ENCODE data around the gene ZBTB8A. TPM values are rescaled to one million over a fixed set of nuclear protein-coding genes. Genes with fewer than 3 reads are reported as not detected.

The ZBTB8A gene
- total and polyA plus RNA-seq, 2 of the 8 experiments (the other 6 are each of a cell fraction or from before 2014, with no cell fraction given): 2.9 to 10.4 TPM

DNA sequence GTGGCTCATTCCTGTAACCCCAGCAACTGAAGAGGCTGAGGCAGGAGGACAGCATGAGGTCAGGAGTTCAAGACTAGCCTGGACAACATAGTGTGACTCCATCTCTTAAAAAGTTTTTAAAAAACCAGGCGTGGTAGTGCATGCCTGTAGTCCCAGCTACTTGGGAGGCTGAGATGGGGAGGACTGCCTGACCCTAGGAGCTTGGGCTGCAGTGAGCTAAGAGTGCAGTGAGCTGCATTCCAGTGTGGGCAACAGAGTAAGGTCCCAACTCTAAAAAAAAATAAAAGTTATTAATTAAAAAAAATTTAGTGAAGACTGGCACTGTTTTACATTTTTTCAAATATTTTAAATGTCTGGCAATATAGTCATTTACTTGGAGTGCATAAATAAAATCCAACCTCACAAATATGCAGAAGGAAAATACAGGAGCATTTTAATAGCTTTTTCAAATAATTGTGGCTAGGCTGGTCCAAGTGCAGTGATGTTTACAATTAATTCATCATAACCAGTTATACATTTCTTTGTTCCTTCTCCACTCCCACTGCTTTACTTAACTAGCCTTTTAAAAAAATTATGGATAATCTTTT is 100.4 kb downstream of the ZBTB8A start:
- Histone ChIP-seq H3K79me2 (ENCODE audit: control insufficient read depth in 1 of 2, insufficient read depth in 2 of 2, low read length in 2 of 2) (peaks cover 0 to 48% of the 10 kb centered on the region in 2 experiments; a peak in 2 of 4 replicates), H4K8ac (ENCODE audit: extremely low read depth, insufficient read depth, low read length) (no peak overlapping the region), H3K18ac (ENCODE audit: extremely low read depth, low read length) (no peak overlapping the region), H2BK5ac (ENCODE audit: low read depth, low read length) (no peak overlapping the region), H3K23me2 (ENCODE audit: low read depth, low read length) (no peaks in the 10 kb centered on the region), H2BK12ac (ENCODE audit: low read depth, low read length) (no peak overlapping the region), H4K5ac (ENCODE audit: insufficient read length, low read depth, low read length) (no peak overlapping the region), H3K27me3 (replicated peaks in 1 of 4; ENCODE audit: control insufficient read depth in 3 of 4, extremely low read depth in 1 of 4, insufficient read depth in 3 of 4, low read length in 3 of 4) (no peaks in the 10 kb centered on the region), H3K27ac (ENCODE audit: low read depth, low read length) (no peak overlapping the region), H4K20me1 (replicated peaks in 1 of 2; ENCODE audit: control insufficient read depth in 1 of 2, insufficient read depth in 2 of 2, low read length in 2 of 2) (no peaks in the 10 kb centered on the region), H3K9me3 (ENCODE audit: insufficient read depth in 2 of 2, low read depth in 1 of 2, low read length in 1 of 2) (no peaks in the 10 kb centered on the region), H4K91ac (replicated peaks; ENCODE audit: insufficient read length, low read length) (no peak overlapping the region), H3K4me1 (replicated peaks in 1 of 4; ENCODE audit: control insufficient read depth in 3 of 4, insufficient read depth in 4 of 4, low read length in 3 of 4) (peaks cover 8 to 14% (median 13%) of the 10 kb centered on the region in 4 experiments), H3K23ac (ENCODE audit: insufficient read length) (no peak overlapping the region), H3K14ac (ENCODE audit: insufficient read length) (no peak overlapping the region), H2BK120ac (replicated peaks; ENCODE audit: low read depth, low read length) (no peak overlapping the region), H3K4me2 (ENCODE audit: insufficient read depth in 1 of 2, low read depth in 2 of 2, low read length in 2 of 2) (no peak overlapping the region), H3K79me1 (ENCODE audit: low read depth, low read length) (no peaks in the 10 kb centered on the region; the same call in 1 of the 2 replicates), H3K56ac (replicated peaks; ENCODE audit: insufficient read length, low read depth, low read length) (no peak overlapping the region), H2BK15ac (ENCODE audit: low read length) (no peak overlapping the region; the same call in 1 of the 2 replicates), H3K36me3 (ENCODE audit: control insufficient read depth in 2 of 4, insufficient read depth in 4 of 4, low read length in 3 of 4) (peaks cover 0 to 10% (median 0%) of the 10 kb centered on the region in 4 experiments; a peak in 1 of 8 replicates), H2BK20ac (ENCODE audit: low read length) (no peak overlapping the region), H3K4me3 (ENCODE audit: extremely low read depth in 1 of 4, insufficient read depth in 2 of 4, low read depth in 3 of 4, low read length in 4 of 4) (no peak overlapping the region), H3K4ac (replicated peaks; ENCODE audit: insufficient read length, low read depth, low read length) (no peak overlapping the region), H3K9ac (replicated peaks in 1 of 4; ENCODE audit: extremely low read depth in 1 of 4, low read depth in 3 of 4, low read length in 3 of 4) (no peak overlapping the region), H2AK5ac (ENCODE audit: low read depth, low read length) (no peak overlapping the region), H2AFZ (ENCODE audit: low read length) (no peak overlapping the region)
- FAIRE-seq (no peak), DNase-seq (ENCODE audit: low read depth in 1 of 2, low spot score in 2 of 2) (no peak)
- CTCF ChIA-PET (ENCODE audit: partially characterized antibody): interaction anchor here (1.1 kb wide), 1 partner anchor 119 kb away, joined by 4 read pairs; no protein-coding TSS in a partner anchor
- POLR2A ChIA-PET (ENCODE audit: partially characterized antibody): interaction anchor here (0.7 to 10.1 kb wide), 3 partner anchors 9 to 26 kb away, joined by 4 to 115 read pairs (median 5); partner anchors contain the start of genes RBBP4 and ZBTB8OS
- 94% methylated on average over 1 of the region's 1 CpG; no CpG with 5 or more reads in 1 of the 2 experiments for WGBS, 2 experiments (ENCODE audit: extremely low coverage in 1 of 2, insufficient coverage in 1 of 2, insufficient read length in 1 of 2, insufficient replicate concordance in 2 of 2, low coverage in 1 of 2, low lambda C conversion rate in 2 of 2, missing lambda C conversion rate in 1 of 2)
- TF ChIP-seq TAF1 (IDR thresholded peaks at IDR 0.05; ENCODE audit: low read depth, low read length) (no peak), NRF1 (IDR thresholded peaks at IDR 0.05; ENCODE audit: low read depth, low read length) (no peak), ASH2L (IDR thresholded peaks at IDR 0.05; ENCODE audit: low read length) (no peak), SAP30 (IDR thresholded peaks at IDR 0.05; ENCODE audit: insufficient read depth, insufficient replicate concordance, low read length) (no peak), CREB1 (IDR thresholded peaks at IDR 0.05) (no peak), JUN (IDR thresholded peaks at IDR 0.05; ENCODE audit: low read depth, low read length) (no peak), JUND (IDR thresholded peaks at IDR 0.05; ENCODE audit: low read length) (no peak), SRF (IDR thresholded peaks at IDR 0.05; ENCODE audit: low read depth, low read length) (no peak), FOSL1 (IDR thresholded peaks at IDR 0.05; ENCODE audit: insufficient read depth, low read depth, low read length) (no peak), RFX5 (IDR thresholded peaks at IDR 0.05; ENCODE audit: borderline replicate concordance, low read depth, low read length) (no peak), SUZ12 (IDR thresholded peaks at IDR 0.05; ENCODE audit: low read length) (no peak), HDAC2 (IDR thresholded peaks at IDR 0.05; ENCODE audit: borderline replicate concordance in 1 of 2, low read depth in 2 of 2, low read length in 2 of 2) (no peak)
- TF ChIP-seq, protein P1, sequence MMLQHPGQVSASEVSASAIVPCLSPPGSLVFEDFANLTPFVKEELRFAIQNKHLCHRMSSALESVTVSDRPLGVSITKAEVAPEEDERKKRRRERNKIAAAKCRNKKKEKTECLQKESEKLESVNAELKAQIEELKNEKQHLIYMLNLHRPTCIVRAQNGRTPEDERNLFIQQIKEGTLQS (IDR thresholded peaks at IDR 0.05; ENCODE audit: insufficient read depth, low read depth, low read length): no peak
